SU-DHL-6 (cell line): ENCODE results near the gene IMMP1L.

Source experiments
- EZH2phosphoT487 ChIP-seq: fragments of 200-600 bp; sonication (generic), shearing (Covaris generic); conservative IDR thresholded peaks from 2 replicates; pipeline ENCODE4 v1.6.1; 2018; ENCODE audit warnings: mild to moderate bottlenecking, antibody characterized with exemption, low read length, moderate library complexity, mixed read lengths
- TF ChIP-seq, protein P1 (sequence below): fragments of 200-600 bp; sonication (generic); IDR thresholded peaks from one replicate; pipeline ENCODE4 v1.5.1; 2017; ENCODE audit warnings: antibody characterized with exemption, mild to moderate bottlenecking, low read length, moderate library complexity; ENCODE audit not compliant: insufficient read depth, poor library complexity, severe bottlenecking

DNA sequence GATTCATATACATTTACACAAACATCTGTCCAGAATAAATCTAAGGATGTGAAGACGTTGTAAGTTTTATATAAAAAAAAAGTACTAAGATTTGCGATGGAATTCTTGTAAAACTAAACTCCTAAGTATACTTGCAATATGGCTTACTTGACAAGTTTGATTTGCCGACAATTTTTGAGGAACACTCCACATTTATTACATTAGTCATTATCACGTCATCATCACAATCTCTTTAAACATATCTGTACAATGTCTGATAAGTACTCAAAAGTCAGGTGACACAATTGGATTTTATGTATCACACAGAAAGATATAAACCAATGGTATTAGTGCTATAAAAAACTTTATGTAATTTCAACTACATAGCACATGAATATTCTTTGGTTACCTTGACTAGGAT lies 30.4 kb downstream of the IMMP1L start:
- TF ChIP-seq, protein P1, sequence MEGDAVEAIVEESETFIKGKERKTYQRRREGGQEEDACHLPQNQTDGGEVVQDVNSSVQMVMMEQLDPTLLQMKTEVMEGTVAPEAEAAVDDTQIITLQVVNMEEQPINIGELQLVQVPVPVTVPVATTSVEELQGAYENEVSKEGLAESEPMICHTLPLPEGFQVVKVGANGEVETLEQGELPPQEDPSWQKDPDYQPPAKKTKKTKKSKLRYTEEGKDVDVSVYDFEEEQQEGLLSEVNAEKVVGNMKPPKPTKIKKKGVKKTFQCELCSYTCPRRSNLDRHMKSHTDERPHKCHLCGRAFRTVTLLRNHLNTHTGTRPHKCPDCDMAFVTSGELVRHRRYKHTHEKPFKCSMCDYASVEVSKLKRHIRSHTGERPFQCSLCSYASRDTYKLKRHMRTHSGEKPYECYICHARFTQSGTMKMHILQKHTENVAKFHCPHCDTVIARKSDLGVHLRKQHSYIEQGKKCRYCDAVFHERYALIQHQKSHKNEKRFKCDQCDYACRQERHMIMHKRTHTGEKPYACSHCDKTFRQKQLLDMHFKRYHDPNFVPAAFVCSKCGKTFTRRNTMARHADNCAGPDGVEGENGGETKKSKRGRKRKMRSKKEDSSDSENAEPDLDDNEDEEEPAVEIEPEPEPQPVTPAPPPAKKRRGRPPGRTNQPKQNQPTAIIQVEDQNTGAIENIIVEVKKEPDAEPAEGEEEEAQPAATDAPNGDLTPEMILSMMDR: no peak
- no peak for TF ChIP-seq EZH2phosphoT487
